H1 (cell line): ENCODE results near the gene PTPRD. TPM values are rescaled to one million over a fixed set of nuclear protein-coding genes. Genes with fewer than 3 reads are reported as not detected.
A peak's percentile ranks its signal among the peaks of the same experiment; 100 is the strongest.

Experiments used
- CTCF ChIA-PET: fragments of 300-600 bp; sonication (Branson Sonifier 250); formaldehyde crosslinking; loops from one replicate; lab custom pipeline; 2021; ENCODE audit not compliant: partially characterized antibody; lab: Charles Lee
- POLR2A ChIA-PET: fragments of 300-600 bp; sonication (Branson Sonifier 250); formaldehyde crosslinking; loops from one replicate; lab custom pipeline; 2021; ENCODE audit warnings: inconsistent platforms; ENCODE audit not compliant: partially characterized antibody; lab: Charles Lee
- DNase-seq, 2 experiments: peaks; one replicate each; pipeline versions ENCODE4 v3.0.0 to v3.0.0-alpha.2; 2010 to 2022; ENCODE audit warnings: low spot score in 2 of 2, low read depth in 1 of 2, mixed read lengths in 1 of 2
- FAIRE-seq: peaks from 2 replicates; lab custom pipeline; 2011; peaks lifted over from hg19 to GRCh38; lab: Jason Lieb, UNC
- H2AFZ ChIP-seq: 2 replicates; pipeline ENCODE4 v1.8.1; 2012; ENCODE audit warnings: low read length, inconsistent platforms
- H2AK5ac ChIP-seq: 2 replicates; pipeline ENCODE4 v1.6.1; 2013; ENCODE audit warnings: low read depth, low read length
- H2BK120ac ChIP-seq: replicated peaks from 2 replicates; pipeline ENCODE3; 2013; ENCODE audit warnings: low read depth, low read length, inconsistent platforms
- H2BK12ac ChIP-seq: 2 replicates; pipeline ENCODE4 v1.6.1; 2013; ENCODE audit warnings: low read depth, low read length
- H2BK15ac ChIP-seq: 2 replicates; pipeline ENCODE4 v1.6.1; 2013; ENCODE audit warnings: low read length
- H2BK20ac ChIP-seq: 2 replicates; pipeline ENCODE4 v1.6.1; 2013; ENCODE audit warnings: low read length
- H2BK5ac ChIP-seq: 2 replicates; pipeline ENCODE4 v1.6.1; 2013; ENCODE audit warnings: low read depth, low read length
- H3K14ac ChIP-seq: 2 replicates; pipeline ENCODE4 v1.6.1; 2013; ENCODE audit warnings: inconsistent platforms; ENCODE audit not compliant: insufficient read length
- H3K18ac ChIP-seq: 2 replicates; pipeline ENCODE4 v1.6.1; 2013; ENCODE audit warnings: low read length; ENCODE audit errors: extremely low read depth
- H3K23ac ChIP-seq: 2 replicates; pipeline ENCODE4 v1.6.1; 2013; ENCODE audit warnings: inconsistent platforms; ENCODE audit not compliant: insufficient read length
- H3K23me2 ChIP-seq: 2 replicates; pipeline ENCODE4 v1.6.1; 2013; ENCODE audit warnings: low read depth, low read length
- H3K27ac ChIP-seq: 2 replicates; pipeline ENCODE4 v1.6.1; 2011; ENCODE audit warnings: low read depth, low read length, inconsistent platforms
- H3K27me3 ChIP-seq, 4 experiments: replicated peaks in 1 of 4; 1 replicate in 1 of 4; 2 replicates in 3 of 4; pipeline versions ENCODE4 v1.6.1 to v1.8.1; 2011 to 2013; ENCODE audit warnings: low read length in 3 of 4, mild to moderate bottlenecking in 3 of 4, inconsistent platforms in 2 of 4, mixed read lengths in 2 of 4, moderate library complexity in 1 of 4; ENCODE audit not compliant: control insufficient read depth in 3 of 4, insufficient read depth in 3 of 4; ENCODE audit errors: extremely low read depth in 1 of 4
- H3K36me3 ChIP-seq, 4 experiments: 2 replicates each; pipeline versions ENCODE4 v1.6.1 to v1.8.1; 2011 to 2013; ENCODE audit warnings: mild to moderate bottlenecking in 4 of 4, low read length in 3 of 4, moderate library complexity in 2 of 4, control low read depth in 1 of 4, inconsistent platforms in 1 of 4; ENCODE audit not compliant: insufficient read depth in 4 of 4, control insufficient read depth in 2 of 4
- H3K4ac ChIP-seq: replicated peaks from 2 replicates; pipeline ENCODE3; 2013; ENCODE audit warnings: low read length, low read depth, mixed read lengths, inconsistent platforms; ENCODE audit not compliant: insufficient read length
- H3K4me1 ChIP-seq, 4 experiments: replicated peaks in 1 of 4; 1 replicate in 1 of 4; 2 replicates in 3 of 4; pipeline versions ENCODE4 v1.6.1 to v1.8.1; 2011 to 2013; ENCODE audit warnings: low read length in 3 of 4, inconsistent platforms in 2 of 4, mixed read lengths in 1 of 4; ENCODE audit not compliant: insufficient read depth in 4 of 4, control insufficient read depth in 3 of 4
- H3K4me2 ChIP-seq, 2 experiments: 2 replicates each; pipeline versions ENCODE4 v1.6.1 to v1.8.1; 2011 to 2013; ENCODE audit warnings: low read depth in 2 of 2, low read length in 2 of 2, control low read depth in 1 of 2, inconsistent platforms in 1 of 2, mild to moderate bottlenecking in 1 of 2; ENCODE audit not compliant: insufficient read depth in 1 of 2
- H3K4me3 ChIP-seq, 4 experiments: fragments of 200-600, 300-600 bp in 1 of 4; sonication (generic), shearing (Covaris generic), sonication (Bioruptor Twin) in 1 of 4; 2 replicates each; pipeline versions ENCODE4 v1.5.1 to v1.8.1; 2011 to 2016; ENCODE audit warnings: low read length in 4 of 4, low read depth in 3 of 4, control low read depth in 2 of 4, inconsistent platforms in 2 of 4, mild to moderate bottlenecking in 2 of 4, mixed read lengths in 1 of 4, moderate library complexity in 1 of 4; ENCODE audit not compliant: insufficient read depth in 2 of 4; ENCODE audit errors: extremely low read depth in 1 of 4
- H3K56ac ChIP-seq: replicated peaks from 2 replicates; pipeline ENCODE3; 2013; ENCODE audit warnings: low read depth, mild to moderate bottlenecking, mixed read lengths, low read length, inconsistent platforms; ENCODE audit not compliant: insufficient read length
- H3K79me1 ChIP-seq: 2 replicates; pipeline ENCODE4 v1.6.1; 2013; ENCODE audit warnings: low read depth, low read length, control low read depth
- H3K79me2 ChIP-seq, 2 experiments: 2 replicates each; pipeline versions ENCODE4 v1.6.1 to v1.8.1; 2012 to 2013; ENCODE audit warnings: low read length in 2 of 2, mild to moderate bottlenecking in 2 of 2, inconsistent platforms in 1 of 2; ENCODE audit not compliant: insufficient read depth in 2 of 2, control insufficient read depth in 1 of 2
- H3K9ac ChIP-seq, 4 experiments: replicated peaks in 1 of 4; 1 replicate in 1 of 4; 2 replicates in 3 of 4; pipeline versions ENCODE4 v1.6.1 to v1.8.1; 2011 to 2013; ENCODE audit warnings: low read depth in 3 of 4, low read length in 3 of 4, control low read depth in 2 of 4, mild to moderate bottlenecking in 2 of 4, moderate library complexity in 2 of 4, inconsistent platforms in 1 of 4; ENCODE audit errors: extremely low read depth in 1 of 4
- H3K9me3 ChIP-seq, 2 experiments: 2 replicates each; pipeline versions ENCODE4 v1.6.1 to v1.8.1; 2012 to 2013; ENCODE audit warnings: mild to moderate bottlenecking in 2 of 2, moderate library complexity in 2 of 2, control low read depth in 1 of 2, inconsistent platforms in 1 of 2, low read depth in 1 of 2, low read length in 1 of 2, mixed read lengths in 1 of 2; ENCODE audit not compliant: insufficient read depth in 2 of 2
- H4K20me1 ChIP-seq, 2 experiments: replicated peaks in 1 of 2; 2 replicates each; pipeline versions ENCODE3 to v1.8.1; 2011 to 2013; ENCODE audit warnings: inconsistent platforms in 2 of 2, low read length in 2 of 2, mild to moderate bottlenecking in 1 of 2; ENCODE audit not compliant: insufficient read depth in 2 of 2, control insufficient read depth in 1 of 2
- H4K5ac ChIP-seq: 2 replicates; pipeline ENCODE4 v1.6.1; 2013; ENCODE audit warnings: low read length, low read depth, mixed read lengths, inconsistent platforms; ENCODE audit not compliant: insufficient read length
- H4K8ac ChIP-seq: 2 replicates; pipeline ENCODE4 v1.8.0; 2013; ENCODE audit warnings: mild to moderate bottlenecking, moderate library complexity, low read length, inconsistent platforms; ENCODE audit not compliant: insufficient read depth; ENCODE audit errors: extremely low read depth
- H4K91ac ChIP-seq: replicated peaks from 2 replicates; pipeline ENCODE3; 2013; ENCODE audit warnings: low read length, mixed read lengths, inconsistent platforms; ENCODE audit not compliant: insufficient read length
- SIN3A ChIP-seq, 2 experiments: IDR thresholded peaks in 1 of 2; conservative IDR thresholded peaks in 1 of 2; 2 replicates each; pipeline ENCODE4 v1.6.1; 2011 to 2012; ENCODE audit warnings: low read length in 2 of 2, improper control_type of control experiment in 1 of 2, low read depth in 1 of 2, mild to moderate bottlenecking in 1 of 2
- TCF12 ChIP-seq: IDR thresholded peaks from 2 replicates; pipeline ENCODE4 v1.6.1; 2011; ENCODE audit warnings: low read depth, mild to moderate bottlenecking, low read length
- WGBS, 2 experiments: shearing (Covaris generic) in 1 of 2; methylation state at CpG; one replicate each; pipeline versions ENCODE4 v1.1.6 to v1.1.7; 2013 to 2015; ENCODE audit warnings: low lambda C conversion rate in 2 of 2, mixed read lengths in 2 of 2, inconsistent platforms in 1 of 2, low coverage in 1 of 2, missing lambda C conversion rate in 1 of 2; ENCODE audit not compliant: insufficient replicate concordance in 2 of 2, insufficient coverage in 1 of 2, insufficient read length in 1 of 2; ENCODE audit errors: extremely low coverage in 1 of 2, missing lambda C conversion rate in 1 of 2; 5-methylcytosine and 5-hydroxymethylcytosine counted together
- polyA plus RNA-seq, 7 experiments: library from polyadenylated mRNA; depleted of rRNA in 3 of 7; stranded (reverse) in 5 of 7; unstranded in 2 of 7; fragments of >200 nt in 5 of 7; fragments of 200-250 nt in 2 of 7; gene quantifications; 1 replicate in 5 of 7; 2 replicates in 1 of 7; 4 replicates in 1 of 7; pipeline versions ENCODE4 v1.2.1 to v1.2.3, GENCODE V29; 2011 to 2013; ENCODE audit warnings: missing spikeins in 2 of 7, mixed read lengths in 2 of 7
- total RNA-seq: library from RNA; stranded (reverse); fragmentation: NEBNext Ultra II Directional; extraction: Animal tissue kit (Norgen Biotek cat#: 25700); gene quantifications from 2 replicates; pipeline ENCODE4 v1.2.1, GENCODE V29; 2021

PTPRD gene
- total and polyA plus RNA-seq, 2 of the 8 experiments (the other 6 are each of a cell fraction or from before 2014, with no cell fraction given) = 17.2 to 77.0 TPM

- POLR2A ChIA-PET = no interaction called here
- Histone ChIP-seq H3K27me3 (no peaks in the 10 kb centered on the region), H3K4me1 (no peaks in the 10 kb centered on the region), H3K27ac (no peak overlapping the region), H2BK15ac (no peak overlapping the region), H2AFZ (0 out of 2 replicates have a peak overlapping the region, but pooled peaks have one; percentile 9), H4K5ac (no peak overlapping the region), H3K9ac (no peak overlapping the region), H3K56ac (no peak overlapping the region), H4K91ac (no peak overlapping the region), H3K79me2 (no peaks in the 10 kb centered on the region), H3K23ac (no peak overlapping the region), H2BK5ac (no peak overlapping the region), H3K14ac (no peak overlapping the region), H4K20me1 (no peaks in the 10 kb centered on the region), H2AK5ac (no peak overlapping the region), H3K4me3 (no peak overlapping the region), H3K79me1 (no peaks in the 10 kb centered on the region), H3K4me2 (no peak overlapping the region), H2BK20ac (no peak overlapping the region), H3K9me3 (no peaks in the 10 kb centered on the region), H3K36me3 (no peaks in the 10 kb centered on the region), H3K23me2 (no peaks in the 10 kb centered on the region), H4K8ac (no peak overlapping the region), H3K4ac (no peak overlapping the region), H2BK12ac (no peak overlapping the region), H3K18ac (no peak overlapping the region), H2BK120ac (no peak overlapping the region)
- TF ChIP-seq SIN3A (conservative IDR thresholded peaks at IDR 0.05 in 1 of 2, IDR thresholded peaks at IDR 0.05 in 1 of 2; ENCODE audit: low read depth in 1 of 2, low read length in 2 of 2) = no peak
- no peak for TF ChIP-seq TCF12
- CTCF ChIA-PET = interaction anchor here (1.4 kb wide), 1 partner anchor 38 kb away, joined by 3 read pairs; no protein-coding TSS in a partner anchor
- FAIRE-seq (no peak), DNase-seq (no peak)
- WGBS, 2 experiments = 91 to 100% methylated on average over 1 to 3 of the region's 3 CpGs
Observed at GRCh38 chr9:9874270-9874669, 738.5 kb downstream of the PTPRD start.
